Mesothelial cell of epicardium (in vitro differentiated cells): Measurements from ENCODE around the gene ARIH2. TPM values are rescaled to one million over a fixed set of nuclear protein-coding genes. Genes with fewer than 3 reads are reported as not detected.

ENCODE experiments used
- DNase-seq, 2 experiments: peaks; one replicate each; pipeline ENCODE4 v3.0.0; 2021; ENCODE audit warnings: low spot score in 2 of 2; ENCODE audit not compliant: unreplicated experiment in 2 of 2
- H3K27ac Mint-ChIP-seq: 2 replicates; pipeline ENCODE4 v1.8.0; 2021; ENCODE audit warnings: mixed read lengths
- H3K27me3 Mint-ChIP-seq: 2 replicates; pipeline ENCODE4 v1.8.0; 2021; ENCODE audit warnings: low read depth, mixed read lengths
- H3K36me3 Mint-ChIP-seq: 2 replicates; pipeline ENCODE4 v1.8.0; 2021; ENCODE audit warnings: mixed read lengths
- H3K4me1 Mint-ChIP-seq: 2 replicates; pipeline ENCODE4 v1.8.0; 2021; ENCODE audit warnings: mixed read lengths
- H3K4me3 Mint-ChIP-seq: 2 replicates; pipeline ENCODE4 v1.8.0; 2021; ENCODE audit warnings: mild to moderate bottlenecking, moderate library complexity, mixed read lengths
- H3K9me3 Mint-ChIP-seq: 2 replicates; pipeline ENCODE4 v1.8.0; 2021; ENCODE audit warnings: mixed read lengths
- total RNA-seq: library from RNA; stranded (reverse); gene quantifications from 3 replicates; pipeline ENCODE4 v1.2.1, GENCODE V29; 2021
- TF ChIP-seq, protein P1 (sequence below): fragments of 200-600 bp; sonication (generic); IDR thresholded peaks from one replicate; pipeline ENCODE4 v1.5.0; 2021; ENCODE audit warnings: antibody characterized with exemption; ENCODE audit not compliant: unreplicated experiment

Gene ARIH2
- total RNA-seq, 1 donor from 2014 or later, result 102 TPM

DNA sequence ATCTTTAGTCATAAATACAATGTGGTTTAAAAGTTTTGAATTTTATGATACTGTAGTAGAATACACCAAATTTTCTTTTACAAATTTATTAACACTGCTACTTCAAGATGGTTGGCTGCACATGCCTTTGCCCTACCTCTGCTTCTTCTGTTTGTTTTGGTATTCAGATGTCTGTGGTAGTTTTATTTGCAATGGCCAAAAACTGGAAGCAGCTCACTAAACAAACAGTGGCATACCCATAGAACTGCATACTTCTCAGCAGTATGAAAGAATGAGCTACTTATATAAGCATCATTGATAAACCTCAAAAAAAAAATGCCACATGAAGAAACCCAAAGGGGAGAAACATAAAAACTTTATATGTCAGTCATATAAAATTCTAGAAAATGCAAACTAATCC lies 19.5 kb downstream of the ARIH2 start:
- peaks cover 5% of the 10 kb centered on the region for H3K9me3 Mint-ChIP-seq
- H3K4me1 Mint-ChIP-seq, result no peaks in the 10 kb centered on the region
- TF ChIP-seq, protein P1, sequence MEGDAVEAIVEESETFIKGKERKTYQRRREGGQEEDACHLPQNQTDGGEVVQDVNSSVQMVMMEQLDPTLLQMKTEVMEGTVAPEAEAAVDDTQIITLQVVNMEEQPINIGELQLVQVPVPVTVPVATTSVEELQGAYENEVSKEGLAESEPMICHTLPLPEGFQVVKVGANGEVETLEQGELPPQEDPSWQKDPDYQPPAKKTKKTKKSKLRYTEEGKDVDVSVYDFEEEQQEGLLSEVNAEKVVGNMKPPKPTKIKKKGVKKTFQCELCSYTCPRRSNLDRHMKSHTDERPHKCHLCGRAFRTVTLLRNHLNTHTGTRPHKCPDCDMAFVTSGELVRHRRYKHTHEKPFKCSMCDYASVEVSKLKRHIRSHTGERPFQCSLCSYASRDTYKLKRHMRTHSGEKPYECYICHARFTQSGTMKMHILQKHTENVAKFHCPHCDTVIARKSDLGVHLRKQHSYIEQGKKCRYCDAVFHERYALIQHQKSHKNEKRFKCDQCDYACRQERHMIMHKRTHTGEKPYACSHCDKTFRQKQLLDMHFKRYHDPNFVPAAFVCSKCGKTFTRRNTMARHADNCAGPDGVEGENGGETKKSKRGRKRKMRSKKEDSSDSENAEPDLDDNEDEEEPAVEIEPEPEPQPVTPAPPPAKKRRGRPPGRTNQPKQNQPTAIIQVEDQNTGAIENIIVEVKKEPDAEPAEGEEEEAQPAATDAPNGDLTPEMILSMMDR, result no peak
- no peak overlapping the region for H3K27ac Mint-ChIP-seq
- no peak overlapping the region for H3K4me3 Mint-ChIP-seq
- H3K27me3 Mint-ChIP-seq, result no peaks in the 10 kb centered on the region
- DNase-seq, result no peak
- peaks cover 30% of the 10 kb centered on the region for H3K36me3 Mint-ChIP-seq

DNA sequence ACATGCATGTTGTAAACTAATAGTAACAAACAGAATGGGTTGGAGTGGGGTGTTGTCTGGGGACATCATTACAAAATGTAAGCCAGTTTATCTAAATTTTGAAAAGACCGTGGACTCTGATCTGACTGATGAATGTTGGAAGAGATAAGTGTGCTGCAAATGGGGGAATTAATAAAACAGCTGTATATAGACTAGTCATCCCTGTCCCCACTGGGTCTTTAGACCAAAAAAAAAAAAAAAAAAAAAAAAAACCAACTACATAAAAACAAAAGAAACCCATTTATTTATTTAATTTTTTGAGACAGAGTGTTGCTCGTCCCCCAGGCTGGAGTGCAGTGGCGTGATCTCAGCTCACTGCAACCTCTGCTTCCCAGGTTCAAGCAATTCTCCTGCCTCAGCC lies 20.0 kb downstream of the ARIH2 start:
- Mint-ChIP-seq H3K4me3 (no peak overlapping the region), H3K36me3 (peaks cover 31% of the 10 kb centered on the region), H3K4me1 (no peaks in the 10 kb centered on the region)

DNA sequence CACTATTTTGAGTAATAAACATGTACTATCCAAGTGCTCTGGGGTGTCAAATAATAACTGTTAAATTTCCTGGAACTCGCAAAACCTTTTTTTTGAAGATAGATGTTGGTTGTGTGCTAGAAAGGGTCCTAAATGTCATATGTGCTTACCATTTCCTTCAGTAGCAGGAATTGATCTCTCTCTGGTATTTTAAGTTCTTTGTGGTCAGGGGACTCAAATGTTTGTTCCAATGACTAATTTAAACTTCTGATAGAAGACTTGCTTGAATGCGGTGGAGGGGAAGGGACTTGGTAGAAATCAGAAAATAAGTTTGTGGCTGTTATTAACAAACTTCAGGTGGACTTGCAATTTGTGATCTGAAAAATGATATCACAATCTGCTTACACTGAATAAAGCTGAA lies 26.8 kb downstream of the ARIH2 start:
- no peak overlapping the region for H3K27ac Mint-ChIP-seq
- H3K4me1 Mint-ChIP-seq, result peaks cover 14% of the 10 kb centered on the region
- no peak overlapping the region for H3K4me3 Mint-ChIP-seq
- DNase-seq, result no peak
- peaks cover 9% of the 10 kb centered on the region for H3K36me3 Mint-ChIP-seq
- no peaks in the 10 kb centered on the region for H3K9me3 Mint-ChIP-seq
- H3K27me3 Mint-ChIP-seq, result no peaks in the 10 kb centered on the region
- TF ChIP-seq, protein P1, result no peak

More for the DNA sequence above, 20.0 kb downstream of the ARIH2 start:
- Mint-ChIP-seq H3K9me3 (peaks cover 5% of the 10 kb centered on the region), H3K27me3 (no peaks in the 10 kb centered on the region), H3K27ac (no peak overlapping the region)
- DNase-seq, result no peak
- TF ChIP-seq, protein P1, result no peak

DNA sequence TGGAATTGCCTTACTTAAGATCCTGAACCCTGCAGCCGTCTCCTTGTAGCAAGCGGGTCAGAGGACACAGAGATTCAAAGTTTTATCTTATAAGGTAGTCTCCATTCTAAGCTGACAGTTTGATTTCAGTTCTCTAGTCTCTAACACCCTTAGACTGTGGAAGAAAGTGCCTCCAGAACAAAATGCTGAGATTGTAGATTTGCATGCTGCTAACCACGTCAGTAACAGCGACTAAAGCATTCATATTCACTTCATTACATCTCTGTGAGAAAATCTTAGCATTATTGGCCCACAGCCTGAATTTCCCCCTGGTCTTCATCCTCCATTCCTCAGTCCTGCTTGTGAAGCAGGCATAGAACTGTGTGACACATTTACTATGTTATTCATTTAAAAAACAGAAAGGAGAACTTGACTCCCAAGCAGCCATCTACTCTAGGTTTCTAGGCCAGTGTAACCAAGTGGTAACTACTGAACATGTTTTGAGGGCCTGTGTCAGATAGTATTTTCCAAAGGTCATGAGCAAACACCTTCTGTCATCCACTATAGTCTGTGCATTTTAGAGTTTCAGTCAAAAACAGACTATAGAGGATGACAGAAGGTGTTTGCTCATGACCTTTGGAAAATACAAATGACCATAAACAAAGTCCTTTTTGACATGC lies 27.4 kb downstream of the ARIH2 start:
- peaks cover 14% of the 10 kb centered on the region for H3K4me1 Mint-ChIP-seq
- peaks cover 9% of the 10 kb centered on the region for H3K36me3 Mint-ChIP-seq
- TF ChIP-seq, protein P1, result no peak
- no peaks in the 10 kb centered on the region for H3K9me3 Mint-ChIP-seq
- H3K27ac Mint-ChIP-seq, result no peak overlapping the region
- H3K27me3 Mint-ChIP-seq, result no peaks in the 10 kb centered on the region
- DNase-seq, result no peak
- H3K4me3 Mint-ChIP-seq, result no peak overlapping the region

DNA sequence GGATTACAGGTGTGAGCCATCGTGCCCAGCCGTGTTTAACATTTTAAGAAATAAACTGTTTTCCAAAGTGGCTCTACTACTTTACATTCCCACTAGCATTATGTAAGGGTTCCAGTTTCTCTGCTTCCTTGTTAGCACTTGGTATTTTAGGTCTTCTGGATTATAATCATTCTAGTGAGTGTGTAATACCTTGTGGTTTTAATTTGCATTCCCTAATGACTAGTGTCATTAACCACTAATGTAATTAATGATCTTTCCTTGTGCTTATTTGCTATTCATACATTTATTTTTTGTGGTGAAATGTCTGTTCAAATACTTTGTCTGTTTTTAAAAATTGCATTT lies 30.7 kb downstream of the ARIH2 start:
- Mint-ChIP-seq H3K27me3 (no peaks in the 10 kb centered on the region), H3K4me1 (peaks cover 14% of the 10 kb centered on the region), H3K9me3 (no peaks in the 10 kb centered on the region), H3K27ac (peak overlapping the region; percentile 88), H3K36me3 (peaks cover 6% of the 10 kb centered on the region), H3K4me3 (no peak overlapping the region)
- TF ChIP-seq, protein P1, result no peak
- DNase-seq, result no peak

DNA sequence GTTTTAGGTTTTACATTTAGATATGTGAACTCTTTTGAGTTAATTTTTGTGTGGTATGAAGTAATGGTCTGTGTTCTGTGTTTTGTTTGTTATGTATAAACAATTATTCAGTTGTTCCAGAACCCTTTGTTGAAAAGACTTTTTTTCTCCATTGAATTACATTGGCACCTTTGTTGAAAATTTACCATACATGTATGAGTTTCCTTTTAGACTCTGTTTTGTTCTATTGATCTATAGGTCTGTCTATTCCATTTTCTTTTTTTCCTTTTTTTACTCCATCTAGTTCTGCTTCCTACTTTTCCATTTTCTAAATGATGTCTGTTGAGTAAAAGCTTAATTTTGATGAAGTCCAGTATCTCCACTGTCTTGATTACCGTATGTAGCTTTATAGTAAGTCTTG lies 31.4 kb downstream of the ARIH2 start:
- TF ChIP-seq, protein P1, result no peak
- Mint-ChIP-seq H3K27ac (peak overlapping the region; percentile 71), H3K4me3 (no peak overlapping the region), H3K27me3 (no peaks in the 10 kb centered on the region), H3K36me3 (peaks cover 6% of the 10 kb centered on the region), H3K9me3 (no peaks in the 10 kb centered on the region), H3K4me1 (peaks cover 14% of the 10 kb centered on the region)
- no peak for DNase-seq
